HG03442 (cell line): ENCODE results near the gene GALNT17.
"Not testable (repeated sequence)": the region's sequence is repeated elsewhere in the genome, so short reads cannot be mapped to it uniquely, and the experiment has no call there.

Experiments
- ATAC-seq: cut with Tn5 transposase; IDR thresholded peaks from one replicate; pipeline ENCODE4 v1.9.1; 2021; ENCODE audit warnings: mild to moderate bottlenecking, moderate library complexity; ENCODE audit not compliant: unreplicated experiment

The GALNT17 gene

DNA sequence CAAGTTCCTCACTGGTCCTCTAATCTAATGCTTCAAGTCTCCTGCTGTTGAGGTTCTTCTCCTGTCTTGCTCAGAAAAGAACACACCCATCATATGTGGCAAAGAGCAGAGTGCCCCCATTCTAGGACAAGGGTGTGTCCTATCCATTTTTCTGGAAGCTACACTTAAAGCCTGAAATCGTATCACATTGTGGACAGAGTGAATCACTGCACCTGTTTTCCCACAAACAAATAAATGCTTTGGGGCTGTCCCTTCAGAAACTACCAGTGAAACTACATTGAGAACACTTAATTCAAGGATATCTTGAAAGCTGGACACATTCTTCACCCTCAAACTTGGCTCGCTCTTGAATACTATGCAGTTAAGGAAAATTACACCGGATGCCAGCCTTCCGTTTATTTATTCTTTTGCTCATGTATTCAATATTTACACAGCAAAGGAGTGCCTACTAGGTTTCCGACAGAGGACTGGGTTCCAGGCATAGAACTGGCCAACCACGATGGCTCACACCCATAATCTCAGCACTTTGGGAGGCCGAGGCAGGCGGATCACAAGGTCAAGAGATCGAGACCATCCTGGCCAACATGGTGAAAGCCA is 473.0 kb downstream of the GALNT17 start:
- no peak for ATAC-seq

DNA sequence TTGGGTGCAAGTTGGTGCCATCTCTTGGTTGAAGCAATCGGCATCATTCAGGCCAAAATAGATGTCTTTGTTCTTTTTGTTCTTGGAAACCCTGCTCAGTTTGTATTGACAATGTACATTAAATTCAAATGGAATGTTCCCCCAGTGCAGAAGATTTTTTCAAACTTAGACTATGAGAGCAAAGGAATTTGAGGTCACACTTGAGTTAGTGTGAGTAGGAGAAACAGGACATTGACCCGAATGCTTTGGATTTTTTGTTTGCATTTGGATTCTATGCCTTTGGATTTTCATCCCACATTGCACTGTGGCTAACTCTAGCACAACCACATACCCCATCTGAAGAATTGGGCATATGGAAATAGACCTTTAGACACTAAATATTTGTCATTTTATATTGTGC is 480.0 kb downstream of the GALNT17 start:
- ATAC-seq: no peak

DNA sequence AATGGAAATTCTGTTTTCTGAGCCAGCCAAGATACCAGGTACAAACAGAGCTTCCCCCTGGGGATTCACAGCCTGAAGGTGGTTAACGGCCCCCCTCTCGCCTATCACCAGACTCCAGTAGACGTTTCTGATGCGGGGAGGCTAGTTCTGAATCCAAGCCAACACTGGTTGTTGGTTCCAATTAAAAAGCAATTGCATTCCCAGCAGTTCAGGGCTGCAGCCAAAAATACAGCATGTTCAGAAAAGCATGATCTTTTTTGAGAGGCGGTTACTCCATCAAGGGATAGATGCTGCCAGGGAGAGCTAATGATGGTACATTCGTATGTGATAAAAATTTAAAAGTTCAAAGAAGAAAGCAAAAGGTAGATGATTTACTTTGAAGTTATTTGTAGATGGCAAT is 481.0 kb downstream of the GALNT17 start:
- no peak for ATAC-seq

DNA sequence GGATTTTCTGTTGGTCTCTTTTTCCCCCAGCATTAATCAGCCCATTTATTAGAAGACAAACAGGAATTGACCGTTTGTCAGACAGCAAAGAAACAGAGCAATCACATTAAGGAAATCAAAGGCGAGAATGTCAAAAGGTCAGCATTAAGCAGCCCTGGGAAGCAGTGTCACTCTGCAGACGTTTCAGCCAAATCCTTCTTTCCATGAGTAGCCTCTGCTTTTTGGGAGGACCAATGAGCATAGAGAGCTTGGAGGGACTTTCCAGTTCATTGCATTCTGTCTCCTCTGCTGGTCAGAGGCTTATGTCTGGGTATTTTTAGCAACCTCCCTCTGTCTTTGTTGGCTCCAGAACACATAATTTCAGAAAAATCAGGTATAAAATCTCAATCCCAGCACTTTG is 481.4 kb downstream of the GALNT17 start:
- ATAC-seq: no peak

DNA sequence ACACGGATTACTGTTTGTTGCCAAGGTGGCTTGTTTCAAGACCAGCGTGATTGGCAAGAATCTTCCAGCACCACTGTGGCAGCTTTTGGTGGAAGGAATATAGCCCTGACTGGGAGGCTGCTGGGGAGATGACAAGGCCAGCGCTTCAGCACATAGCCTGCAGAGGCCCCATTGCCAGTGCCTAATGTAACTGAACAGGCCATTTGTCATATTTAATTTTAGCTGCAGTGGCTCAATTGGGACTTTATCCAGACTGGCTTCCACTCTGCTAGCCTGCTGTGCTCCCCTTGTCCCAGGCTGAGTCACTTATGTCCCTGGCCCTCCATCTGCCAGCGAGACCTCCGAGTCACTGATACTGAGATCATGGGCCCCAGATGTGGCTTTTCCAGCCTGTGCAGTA is 483.1 kb downstream of the GALNT17 start:
- no peak for ATAC-seq

DNA sequence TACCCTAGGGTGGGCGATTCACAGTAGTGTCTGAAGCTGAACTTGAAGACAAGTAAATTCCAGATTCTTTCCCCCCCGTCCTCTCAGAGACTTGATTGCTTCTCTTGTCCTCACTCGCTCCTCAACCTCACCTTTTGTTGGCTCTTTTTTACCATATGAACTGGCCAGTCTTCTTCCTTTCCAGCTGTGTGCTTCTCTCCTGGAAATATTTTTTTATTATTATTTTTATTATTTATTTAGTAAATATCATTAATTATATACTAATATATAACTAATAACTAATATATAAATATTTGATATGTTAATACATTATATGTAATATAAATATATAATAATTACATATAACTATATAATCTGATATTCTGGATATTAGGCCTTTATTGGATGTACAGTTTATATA is 484.3 kb downstream of the GALNT17 start:
- ATAC-seq: no peak

DNA sequence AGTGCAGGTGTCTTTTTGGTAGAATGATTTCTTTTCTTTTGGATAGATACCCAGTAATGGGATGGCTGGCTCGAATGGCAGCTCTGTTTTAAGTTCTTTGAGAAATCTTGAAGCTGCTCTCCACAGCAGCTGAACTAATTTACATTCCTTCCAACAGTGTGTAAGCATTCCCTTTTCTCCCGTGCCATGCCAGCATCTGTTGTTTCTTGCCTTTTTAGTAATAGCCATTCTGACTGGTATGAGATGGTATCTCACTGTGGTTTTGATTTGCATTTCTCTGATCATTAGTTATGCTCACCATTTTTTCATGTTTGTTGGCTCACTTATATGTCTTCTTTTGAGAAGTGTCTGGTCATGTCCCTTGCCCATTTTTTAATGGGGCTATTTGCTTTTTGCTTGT is 486.3 kb downstream of the GALNT17 start:
- no peak for ATAC-seq

DNA sequence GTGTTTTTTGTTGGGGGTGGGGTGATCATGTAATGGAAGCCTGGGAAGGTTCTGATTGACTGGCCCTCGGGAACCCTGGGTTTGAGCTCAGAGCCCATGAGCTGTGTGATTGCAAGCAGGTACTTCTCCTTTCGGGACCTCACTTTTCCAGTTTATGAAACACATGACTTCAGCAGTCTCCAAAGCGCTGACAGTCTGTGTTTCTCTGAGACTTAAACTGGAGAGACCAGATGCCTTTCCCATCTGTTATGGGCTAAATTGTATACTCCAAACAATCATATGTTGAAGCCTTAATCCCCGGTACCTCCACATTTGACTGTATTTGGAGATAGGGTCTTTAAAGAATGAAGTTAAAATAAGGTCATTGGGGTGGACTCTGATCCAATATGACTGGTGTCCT is 493.6 kb downstream of the GALNT17 start:
- no peak for ATAC-seq

DNA sequence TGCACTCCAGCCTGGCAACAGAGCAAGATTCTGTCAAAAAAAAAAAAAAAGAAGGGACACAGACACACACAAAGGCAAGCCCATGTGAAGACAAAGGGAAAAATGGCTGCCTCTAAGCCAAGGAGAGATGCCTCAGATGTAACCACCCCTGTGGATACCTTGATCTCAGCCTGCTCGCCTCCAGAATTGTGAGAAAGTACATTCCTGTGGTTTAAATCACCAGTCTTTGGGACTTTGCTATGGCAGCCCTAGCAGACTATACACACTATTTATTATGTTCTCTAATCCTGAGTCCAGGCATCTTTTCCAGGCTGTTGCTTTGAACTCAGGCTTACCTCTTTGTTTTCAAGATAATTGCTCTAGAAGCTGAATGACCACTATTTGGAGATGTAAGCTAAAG is 494.3 kb downstream of the GALNT17 start:
- no peak for ATAC-seq

DNA sequence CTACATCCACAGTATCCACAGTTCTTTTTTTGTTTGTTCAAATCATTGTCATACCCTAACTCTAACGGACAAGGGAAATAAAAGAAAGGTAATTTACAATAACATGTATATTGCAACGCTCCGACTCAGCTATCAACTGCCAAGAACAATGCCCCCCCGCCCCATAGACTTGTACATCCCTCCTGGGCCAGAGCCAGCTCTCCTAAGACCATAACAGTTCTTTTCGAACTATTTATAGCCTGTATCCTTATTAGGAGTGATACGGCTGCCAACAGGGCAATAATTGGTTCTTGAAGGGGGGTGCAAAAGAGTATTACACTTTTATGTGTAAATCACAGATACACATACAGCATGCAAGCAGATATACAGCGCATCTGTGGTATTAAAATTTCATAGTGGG is 495.7 kb downstream of the GALNT17 start:
- no peak for ATAC-seq

DNA sequence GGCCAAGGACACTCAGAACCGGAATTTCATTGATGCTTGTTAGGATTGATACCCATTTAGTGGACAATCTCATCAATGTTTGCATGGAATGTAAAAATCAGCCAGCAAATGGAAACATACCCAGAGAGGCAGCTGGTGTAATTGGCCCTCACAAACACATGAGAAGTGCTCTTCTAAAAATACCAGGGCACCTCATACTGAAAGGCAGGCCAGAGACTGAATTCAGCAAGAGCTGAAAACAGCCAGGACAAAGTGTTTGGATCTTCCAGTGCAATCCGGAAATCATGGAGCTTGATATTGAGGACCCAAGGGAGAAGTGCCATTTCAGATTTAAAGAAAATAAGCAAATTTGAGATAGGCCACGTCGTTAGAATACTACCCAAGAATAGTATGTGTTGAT is 498.6 kb downstream of the GALNT17 start:
- ATAC-seq: no peak

DNA sequence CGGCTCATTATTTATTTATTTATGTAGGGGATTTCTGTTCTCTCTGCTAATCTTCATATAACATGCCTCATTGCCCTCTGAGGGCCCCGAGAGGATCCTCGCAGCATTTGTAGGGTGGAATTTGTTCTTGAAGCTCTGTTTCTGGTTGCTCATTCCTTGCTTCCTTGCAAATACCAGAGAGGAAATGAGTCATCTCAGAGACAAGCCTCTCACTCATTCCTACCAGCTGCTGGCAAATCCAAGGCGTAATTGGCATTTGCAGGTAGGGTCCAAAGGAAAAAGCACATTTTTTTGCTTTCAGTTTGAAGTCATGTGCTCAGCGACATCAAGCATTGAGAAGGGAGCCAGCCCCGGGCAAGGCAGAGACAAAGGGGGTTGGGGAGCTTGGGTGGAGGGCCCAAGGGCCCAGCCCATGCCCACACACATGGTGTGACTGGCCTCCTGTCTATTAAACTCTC is 501.6 kb downstream of the GALNT17 start:
- no peak for ATAC-seq

DNA sequence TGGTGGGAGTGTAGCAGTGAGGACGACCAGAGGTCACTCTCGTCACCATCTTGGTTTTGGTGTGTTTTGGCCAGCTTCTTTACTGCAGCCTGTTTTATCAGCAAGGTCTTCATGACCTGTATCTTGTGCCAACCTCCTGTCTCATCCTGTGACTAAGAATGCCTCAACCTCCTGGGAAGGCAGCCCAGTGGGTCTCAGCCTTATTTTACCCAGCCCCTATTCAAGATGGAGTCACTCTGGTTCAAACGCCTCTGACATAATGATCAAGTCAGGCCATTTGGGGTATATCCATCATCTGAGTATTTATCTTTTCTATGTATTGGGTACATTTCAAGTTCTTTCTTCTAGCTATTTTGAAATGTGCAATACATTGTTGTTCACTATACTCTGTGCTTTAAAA is 503.9 kb downstream of the GALNT17 start:
- not testable (repeated sequence) for ATAC-seq

DNA sequence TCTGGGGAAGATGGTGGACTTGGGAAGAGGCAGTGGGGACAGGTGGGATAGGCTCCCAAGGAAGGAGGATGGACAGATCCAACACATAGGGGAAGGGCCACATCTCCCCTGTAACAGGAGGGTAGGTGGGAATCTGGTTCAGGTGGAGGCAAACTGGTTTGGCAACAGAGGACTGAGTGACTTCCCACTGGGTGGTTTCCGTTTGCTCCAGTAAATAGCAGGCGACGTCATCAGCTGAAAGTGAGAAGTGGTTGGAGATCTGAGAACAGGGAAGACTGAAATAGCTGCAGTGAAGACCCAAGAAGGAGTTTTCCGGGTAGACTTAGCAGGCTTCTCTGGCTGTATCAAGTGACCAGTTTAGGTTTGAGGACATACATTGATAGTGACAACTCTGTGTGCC is 504.4 kb downstream of the GALNT17 start:
- no peak for ATAC-seq

DNA sequence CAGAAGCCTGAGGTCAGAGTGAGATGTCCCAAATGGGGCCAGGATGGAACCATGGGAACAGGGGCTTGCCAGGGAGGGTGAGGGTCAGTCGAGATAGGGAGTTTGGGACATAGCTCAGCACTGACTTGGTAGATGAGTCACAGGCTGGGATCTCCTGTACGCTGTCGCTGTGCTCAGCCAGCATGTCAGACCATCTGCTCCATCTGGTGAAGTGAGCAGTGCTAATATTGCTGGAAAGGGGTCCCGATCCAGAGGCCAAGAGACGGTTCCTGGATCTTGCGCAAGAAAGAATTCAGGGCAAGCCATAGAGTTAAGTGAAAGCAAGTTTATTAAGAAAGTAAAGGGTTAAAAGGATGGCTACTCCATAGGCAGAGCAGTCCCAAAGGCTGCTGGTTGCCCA is 505.6 kb downstream of the GALNT17 start:
- no peak for ATAC-seq

DNA sequence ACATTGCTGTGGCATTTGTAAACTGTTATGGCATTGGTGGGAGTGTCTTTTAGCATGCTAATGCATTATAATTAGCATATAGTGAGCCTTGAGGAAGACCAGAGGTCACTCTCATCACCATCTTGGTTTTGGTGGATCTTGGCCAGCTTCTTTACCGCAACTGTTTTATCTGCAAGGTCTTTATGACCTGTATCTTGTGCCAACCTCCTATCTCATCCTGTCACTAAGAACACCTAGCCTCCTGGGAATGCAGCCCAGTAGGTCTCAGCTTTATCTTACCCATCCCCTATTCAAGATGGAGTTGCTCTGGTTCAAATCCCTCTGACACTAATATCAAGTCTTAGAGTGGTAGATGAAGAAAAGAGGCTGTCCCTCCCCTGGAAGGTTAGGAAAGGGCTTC is 506.2 kb downstream of the GALNT17 start:
- no peak for ATAC-seq

DNA sequence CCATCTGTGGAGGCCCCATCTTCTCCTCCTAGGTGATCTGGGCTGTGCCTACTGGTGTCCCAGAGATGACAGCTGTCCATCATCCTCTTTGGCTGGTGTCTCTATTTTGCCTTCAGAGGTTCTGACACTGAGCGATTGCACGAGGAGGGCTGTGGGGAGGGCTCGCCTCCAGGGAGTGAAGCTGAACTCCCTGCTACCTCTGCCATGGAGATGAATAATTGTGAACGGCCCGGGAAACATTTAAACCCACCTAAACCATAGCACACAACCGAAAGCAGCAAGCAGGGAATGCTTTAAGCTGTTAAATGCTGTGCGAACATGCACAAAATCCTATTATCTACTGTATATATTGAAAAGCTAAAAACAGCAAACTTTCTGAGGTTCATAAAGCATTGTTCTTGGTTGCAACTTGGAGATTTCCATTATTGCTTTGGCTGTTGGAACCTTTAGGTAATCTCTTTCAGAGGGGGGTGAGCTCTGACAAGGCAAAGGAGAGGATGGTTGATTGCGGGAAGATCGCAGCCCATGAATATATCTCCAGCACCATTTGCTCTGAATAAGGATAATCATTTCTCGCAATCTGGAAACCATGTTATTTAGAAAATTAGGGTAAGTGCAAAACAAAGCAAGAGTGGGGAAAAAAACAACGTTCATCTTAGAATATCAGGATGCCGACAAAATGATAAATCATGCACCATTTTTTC is 507.6 kb downstream of the GALNT17 start:
- ATAC-seq: no peak

DNA sequence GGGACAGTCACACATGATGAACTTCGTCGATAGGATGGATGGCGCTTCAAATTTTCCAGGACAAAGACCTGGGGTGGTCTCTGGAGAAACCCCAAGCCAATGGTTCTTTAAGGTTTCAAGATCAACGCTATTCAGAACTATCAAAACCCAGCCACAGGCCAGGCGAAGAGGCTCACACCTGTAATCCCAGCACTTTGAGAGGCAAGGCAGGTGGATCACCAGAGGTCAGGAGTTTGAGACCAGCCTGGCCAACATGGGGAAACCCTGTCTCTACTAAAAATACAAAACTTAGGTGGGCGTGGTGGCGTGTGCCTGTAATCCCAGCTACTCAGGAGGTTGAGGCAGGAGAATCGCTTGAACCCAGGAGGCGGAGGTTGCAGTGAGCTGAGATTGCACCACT is 511.1 kb downstream of the GALNT17 start:
- not testable (repeated sequence) for ATAC-seq

DNA sequence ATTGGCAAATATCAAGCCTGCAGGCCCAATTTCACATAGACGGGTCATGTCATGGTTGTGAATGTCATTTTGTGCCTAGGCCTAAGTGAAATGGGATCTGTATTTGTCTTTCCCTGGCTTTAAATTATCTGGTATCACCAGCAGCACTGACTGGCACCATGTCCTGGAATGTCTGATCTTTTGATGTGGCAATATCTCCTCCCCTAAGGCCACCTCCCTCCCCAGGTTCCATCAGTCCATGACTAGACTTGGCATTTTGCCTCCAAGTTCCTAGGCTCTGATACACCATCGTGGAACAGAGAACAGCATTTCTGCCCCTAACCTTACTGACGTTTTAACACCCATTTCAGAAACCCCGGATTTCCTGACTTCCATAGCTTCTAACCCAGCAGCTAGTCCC is 513.9 kb downstream of the GALNT17 start:
- ATAC-seq: no peak

DNA sequence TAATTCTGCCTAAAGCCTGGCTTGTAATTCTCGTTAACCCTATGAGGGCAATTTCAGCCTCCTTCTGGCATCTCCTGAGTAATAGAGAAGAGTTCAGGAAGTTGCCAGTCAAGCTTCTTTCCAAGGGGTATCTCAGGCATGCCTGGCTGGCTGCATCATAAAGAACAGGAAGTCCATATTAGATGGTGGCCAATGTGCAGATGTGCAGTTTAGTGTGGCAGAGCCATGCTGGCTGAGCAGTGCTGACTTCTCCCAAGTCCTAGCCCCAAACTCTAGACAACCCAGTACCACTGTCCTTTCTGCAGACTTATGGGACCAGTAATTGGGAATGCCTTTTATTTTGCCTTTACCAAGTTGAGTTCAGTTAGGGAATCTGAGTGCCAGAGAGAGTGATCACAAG is 517.9 kb downstream of the GALNT17 start:
- no peak for ATAC-seq

DNA sequence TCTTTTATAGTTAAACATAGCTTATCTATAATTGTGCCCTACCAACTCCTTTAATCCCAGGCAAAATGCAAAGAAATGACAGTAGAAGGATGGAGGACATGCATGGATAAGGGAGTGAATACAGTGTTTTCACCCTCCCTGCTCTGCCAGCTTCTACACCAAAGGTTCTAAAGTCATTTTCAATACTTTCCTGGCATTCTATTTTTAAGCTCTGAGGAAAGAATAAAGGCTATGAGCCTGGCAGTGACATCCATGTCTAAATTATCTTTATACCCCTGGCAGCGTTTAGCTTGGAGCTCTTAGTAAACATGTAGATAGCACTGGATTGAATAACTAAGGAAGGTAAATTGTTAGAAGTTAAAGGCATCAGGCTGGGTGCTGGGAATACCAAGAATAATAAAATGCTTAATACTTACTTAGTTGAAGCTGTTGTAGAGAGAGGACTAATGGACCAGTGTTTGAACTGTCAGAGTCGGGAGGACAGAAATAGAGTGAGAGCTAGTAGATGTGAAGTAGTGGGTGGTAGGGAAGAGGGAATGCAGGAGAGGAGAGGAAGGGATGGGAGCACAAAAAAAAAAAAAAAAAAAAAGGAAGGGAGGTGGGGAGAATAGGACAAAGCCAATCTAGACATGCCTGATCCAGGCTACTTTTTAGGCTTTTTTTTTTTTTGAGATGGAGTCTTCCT is 518.9 kb downstream of the GALNT17 start:
- no peak for ATAC-seq

DNA sequence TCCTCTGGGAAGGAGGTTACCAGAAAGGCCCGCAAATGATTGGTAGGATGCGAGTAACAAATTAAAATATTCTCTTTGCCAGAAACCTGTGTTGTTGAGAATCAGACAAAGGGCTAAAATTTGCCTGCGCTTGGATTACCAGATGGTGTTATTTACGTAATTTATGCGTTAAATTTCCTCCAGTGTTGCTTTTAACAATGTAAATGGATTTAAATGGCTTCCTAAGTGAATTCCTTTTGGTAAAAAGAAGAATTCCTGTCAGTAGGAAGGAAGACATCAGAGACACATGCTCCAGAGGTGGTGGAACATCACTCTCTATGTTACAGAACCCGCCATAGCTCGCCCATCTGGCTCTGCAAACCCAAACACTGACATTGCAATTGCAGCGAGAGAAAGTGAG is 520.6 kb downstream of the GALNT17 start:
- ATAC-seq: no peak
